GM18520 (cell line): Measurements from ENCODE around the gene PRSS38.
"Not testable (repeated sequence)": the region's sequence is repeated elsewhere in the genome, so short reads cannot be mapped to it uniquely, and the experiment has no call there.

Source experiments
- ATAC-seq: cut with Tn5 transposase; IDR thresholded peaks from one replicate; pipeline ENCODE4 v1.9.1; 2021; ENCODE audit not compliant: unreplicated experiment

Gene PRSS38

DNA sequence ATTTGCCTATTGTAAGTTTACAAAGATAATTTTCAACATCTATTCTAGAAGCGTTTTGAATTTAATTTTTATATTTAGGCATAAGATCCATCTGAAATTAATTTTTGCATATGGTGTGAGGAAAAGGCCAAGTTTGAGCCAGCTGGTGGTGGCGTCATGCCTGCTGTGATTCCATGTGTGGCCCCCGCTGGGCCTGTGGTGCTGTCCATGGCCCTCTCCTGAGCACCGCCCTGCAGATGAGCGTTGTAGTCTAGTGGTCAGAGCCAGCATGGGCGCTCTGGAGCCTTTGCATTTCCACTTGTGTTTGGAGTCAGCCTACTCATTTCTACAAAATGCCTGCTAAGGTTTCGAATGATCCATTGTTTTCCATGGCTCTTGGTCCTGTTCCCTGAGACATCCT, 22.7 kb downstream of the PRSS38 start:
- no peak for ATAC-seq

DNA sequence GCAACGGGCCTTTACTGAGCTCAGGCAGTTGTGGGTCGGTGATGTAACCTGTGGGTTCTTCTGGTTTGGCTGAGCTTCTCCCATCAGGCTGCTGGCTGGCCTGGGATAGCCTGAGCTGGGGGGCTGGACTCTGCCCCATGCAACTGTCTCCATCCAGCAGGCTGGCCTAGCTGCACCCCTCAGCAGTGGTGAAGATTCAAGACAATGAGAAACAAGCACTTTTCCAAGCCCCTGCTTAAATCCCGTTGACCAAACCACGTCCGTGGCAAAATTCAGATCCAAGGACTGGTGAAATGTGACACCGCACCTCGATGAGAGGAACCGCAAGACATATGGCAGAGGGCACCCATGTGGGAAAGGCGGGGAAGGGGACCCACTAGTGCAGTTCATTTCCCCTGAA, 25.6 kb downstream of the PRSS38 start:
- no peak for ATAC-seq

DNA sequence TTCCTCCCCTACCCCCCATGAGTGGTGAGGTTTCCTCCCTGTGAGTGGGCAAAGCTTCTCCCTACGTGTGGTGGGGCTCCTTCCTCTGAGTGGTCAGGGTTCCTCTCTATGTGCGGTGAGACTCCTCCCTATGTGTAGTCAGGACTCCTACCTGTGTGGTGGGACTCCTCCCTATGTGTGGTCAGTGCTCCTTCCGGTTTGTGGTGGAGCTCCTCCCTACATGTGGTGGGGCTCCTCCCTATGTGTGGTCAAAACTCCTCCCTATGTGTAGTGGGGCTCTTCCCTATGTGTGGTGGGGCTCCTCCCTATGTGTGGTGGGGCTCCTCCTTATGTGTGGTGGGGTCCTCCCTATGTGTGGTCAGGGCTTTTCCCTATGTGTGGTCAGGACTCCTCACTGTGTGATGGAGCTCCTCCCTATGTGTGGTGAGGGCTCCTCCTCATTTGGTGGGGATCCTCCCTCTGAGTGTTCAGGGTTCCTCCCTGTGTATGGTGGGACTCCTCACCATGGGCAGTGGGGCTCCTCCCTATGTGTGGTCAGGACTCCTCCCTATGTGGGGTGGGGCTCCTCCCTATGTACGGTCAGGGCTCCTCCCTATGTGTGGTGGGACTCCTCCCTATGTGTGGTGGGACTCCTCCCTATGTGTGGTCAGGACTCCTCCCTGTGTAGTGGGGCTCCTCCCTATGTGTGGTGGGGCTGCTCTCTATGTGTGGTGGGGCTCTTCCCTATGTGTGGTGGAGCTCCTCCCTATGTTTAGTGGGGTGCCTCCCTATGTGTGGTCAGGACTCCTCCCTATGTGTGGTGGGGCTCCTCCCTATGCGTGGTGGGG, 29.1 kb downstream of the PRSS38 start:
- ATAC-seq: no peak

DNA sequence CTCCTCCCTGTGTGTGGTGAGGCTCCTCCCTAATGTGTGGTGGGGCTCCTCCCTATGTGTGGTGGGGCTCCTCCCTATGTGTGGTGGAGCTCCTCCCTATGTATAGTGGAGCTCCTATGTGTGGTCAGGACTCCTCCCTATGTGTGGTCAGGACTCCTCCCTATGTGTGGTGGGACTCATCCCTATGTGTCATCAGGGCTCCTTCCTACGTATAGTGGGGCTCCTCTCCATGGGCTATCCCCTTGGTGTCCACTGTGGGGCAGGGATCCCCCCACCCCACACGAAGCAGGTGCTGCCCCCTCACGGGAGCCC, 29.6 kb downstream of the PRSS38 start:
- ATAC-seq: no peak

DNA sequence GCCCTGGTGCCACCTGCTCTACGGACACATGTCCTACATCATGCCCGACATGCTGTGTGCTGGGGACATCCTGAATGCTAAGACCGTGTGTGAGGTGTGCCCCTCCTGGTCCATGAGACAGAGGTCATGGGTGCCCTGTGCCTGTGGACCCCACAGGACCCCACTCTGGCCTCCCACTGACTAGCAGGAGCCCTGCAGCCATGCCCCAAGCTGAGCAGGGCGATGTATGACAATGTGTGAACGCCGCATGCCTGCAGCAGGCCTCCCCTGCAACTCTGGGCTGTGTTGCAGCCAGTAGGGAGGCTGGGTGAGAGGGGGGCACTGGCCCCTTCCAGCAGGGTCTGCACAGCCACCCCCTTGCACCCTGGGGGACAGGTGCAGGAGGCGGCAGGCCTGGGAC, 30.0 kb downstream of the PRSS38 start:
- no peak for ATAC-seq

DNA sequence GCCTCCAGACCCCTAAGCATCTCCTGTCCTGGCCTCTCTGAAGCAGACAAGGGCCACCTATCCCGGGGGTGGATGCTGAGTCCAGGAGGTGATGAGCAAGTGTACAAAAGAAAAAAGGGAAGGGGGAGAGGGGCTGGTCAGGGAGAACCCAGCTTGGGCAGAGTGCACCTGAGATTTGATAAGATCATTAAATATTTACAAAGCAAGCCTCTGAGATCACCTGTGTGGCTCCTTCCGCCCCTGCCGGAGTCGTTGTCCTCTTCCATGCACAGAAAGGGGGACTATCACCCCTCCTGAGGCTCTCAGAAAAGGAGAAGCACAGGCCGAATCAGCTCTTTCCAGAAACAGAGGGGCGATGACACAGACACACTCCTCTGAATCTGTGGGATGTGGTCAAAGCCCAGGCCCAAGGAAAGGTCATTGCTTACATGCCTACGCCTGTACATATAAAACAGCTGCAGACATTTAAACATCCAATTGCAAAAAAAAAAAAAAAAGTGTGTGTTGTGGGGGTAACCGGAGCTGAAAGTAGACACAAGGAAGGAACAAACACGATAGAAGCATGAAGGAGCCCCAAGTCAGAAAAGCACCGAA, 30.9 kb downstream of the PRSS38 start:
- no peak for ATAC-seq

DNA sequence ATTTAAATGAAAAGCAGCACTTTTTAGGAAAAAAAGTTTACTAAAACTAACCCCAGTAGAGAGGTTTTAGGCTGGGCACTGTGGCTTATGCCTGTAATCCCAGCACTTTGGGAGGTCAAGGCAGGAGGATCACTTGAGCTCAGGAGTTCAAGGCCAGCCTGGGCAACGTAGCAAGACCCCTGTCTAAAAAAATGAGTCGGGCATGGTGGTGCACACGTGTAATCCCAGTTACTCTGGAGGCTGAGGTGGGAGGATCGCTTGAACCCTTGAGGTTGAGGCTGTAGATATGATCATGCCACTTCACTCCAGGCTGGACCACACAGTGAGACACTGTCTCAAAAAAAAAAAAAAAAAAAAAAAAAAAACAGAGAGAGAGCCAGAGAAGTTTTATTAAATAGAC, 31.6 kb downstream of the PRSS38 start:
- not testable (repeated sequence) for ATAC-seq

DNA sequence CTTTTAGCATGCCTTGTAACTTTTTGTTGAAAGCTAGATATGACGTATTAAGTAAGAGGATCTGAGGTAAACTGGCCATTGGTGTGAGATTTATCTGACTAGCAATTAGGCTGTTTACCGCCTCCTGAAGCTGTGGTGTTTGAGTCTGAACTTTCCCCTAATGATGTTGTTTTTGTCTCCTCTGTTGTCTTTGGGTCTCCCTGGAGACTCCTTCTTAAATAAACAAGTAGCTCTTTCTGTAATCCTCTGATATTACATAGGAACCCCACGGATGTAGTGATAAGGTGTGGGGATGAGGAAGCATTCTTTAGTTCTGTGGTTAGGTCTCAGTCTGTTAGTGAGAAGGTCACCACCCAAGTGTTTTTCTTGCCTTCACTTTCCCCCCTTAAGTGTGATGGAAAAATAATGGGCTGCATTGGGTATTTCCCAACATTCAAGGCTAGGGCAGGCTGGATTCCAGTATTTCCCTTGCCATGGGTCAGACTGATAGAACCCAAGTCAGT, 33.0 kb downstream of the PRSS38 start:
- no peak for ATAC-seq

DNA sequence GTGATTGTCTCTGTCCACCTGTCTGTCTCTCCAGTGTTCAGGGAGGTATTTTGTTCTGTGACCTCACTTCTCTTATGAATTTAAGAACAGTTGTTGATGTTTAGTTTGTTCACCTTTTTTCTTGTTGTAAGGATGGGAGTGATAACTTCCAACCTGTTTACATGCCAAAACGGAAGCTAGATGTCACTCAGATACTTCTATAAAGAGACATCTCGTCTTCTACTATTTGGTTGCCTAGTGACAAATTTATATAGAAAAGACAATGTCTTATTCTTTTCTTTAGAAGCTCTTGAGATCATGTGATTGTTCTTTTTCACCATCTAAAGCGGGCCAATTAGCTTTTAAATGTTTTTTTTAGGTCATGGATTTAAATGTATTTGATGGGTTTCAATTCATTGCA, 33.8 kb downstream of the PRSS38 start:
- ATAC-seq: no peak

DNA sequence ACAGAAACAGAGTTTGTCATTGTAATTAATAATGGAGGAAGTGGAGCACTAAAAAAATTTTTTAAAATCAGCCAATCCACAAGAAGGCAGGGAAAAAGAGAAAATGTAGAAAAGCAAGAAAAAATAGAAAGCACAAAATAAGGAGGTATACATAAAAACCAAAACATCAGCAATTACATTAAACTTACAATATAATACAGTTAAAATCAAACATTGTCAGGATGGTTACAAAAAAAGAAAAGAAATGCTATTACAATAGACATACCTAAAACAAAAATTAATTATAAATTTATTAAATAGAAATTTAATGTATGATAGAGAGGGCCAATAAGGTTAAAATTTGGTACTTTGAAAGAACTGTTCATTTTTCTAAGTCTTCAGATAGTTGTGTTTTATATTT, 38.7 kb downstream of the PRSS38 start:
- ATAC-seq: no peak

DNA sequence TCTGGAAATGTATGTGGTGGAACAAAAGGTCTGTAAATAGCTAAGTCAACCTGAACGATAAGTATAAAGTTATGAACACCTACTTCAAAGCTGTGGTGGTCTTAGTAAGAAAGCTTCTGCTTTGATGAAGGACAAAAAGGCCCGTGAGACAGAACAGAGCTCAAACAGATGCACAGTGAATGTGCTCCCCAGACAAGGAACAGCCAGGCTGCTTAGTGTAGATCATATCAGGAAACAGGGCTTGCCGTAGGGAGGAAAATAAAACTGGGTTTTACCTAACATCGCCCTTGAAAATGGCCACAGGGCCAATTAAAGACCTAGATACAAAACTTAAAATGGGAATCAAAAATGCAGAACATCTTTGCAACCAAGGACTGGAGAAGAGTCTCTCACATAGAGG, 40.2 kb downstream of the PRSS38 start:
- ATAC-seq: no peak

DNA sequence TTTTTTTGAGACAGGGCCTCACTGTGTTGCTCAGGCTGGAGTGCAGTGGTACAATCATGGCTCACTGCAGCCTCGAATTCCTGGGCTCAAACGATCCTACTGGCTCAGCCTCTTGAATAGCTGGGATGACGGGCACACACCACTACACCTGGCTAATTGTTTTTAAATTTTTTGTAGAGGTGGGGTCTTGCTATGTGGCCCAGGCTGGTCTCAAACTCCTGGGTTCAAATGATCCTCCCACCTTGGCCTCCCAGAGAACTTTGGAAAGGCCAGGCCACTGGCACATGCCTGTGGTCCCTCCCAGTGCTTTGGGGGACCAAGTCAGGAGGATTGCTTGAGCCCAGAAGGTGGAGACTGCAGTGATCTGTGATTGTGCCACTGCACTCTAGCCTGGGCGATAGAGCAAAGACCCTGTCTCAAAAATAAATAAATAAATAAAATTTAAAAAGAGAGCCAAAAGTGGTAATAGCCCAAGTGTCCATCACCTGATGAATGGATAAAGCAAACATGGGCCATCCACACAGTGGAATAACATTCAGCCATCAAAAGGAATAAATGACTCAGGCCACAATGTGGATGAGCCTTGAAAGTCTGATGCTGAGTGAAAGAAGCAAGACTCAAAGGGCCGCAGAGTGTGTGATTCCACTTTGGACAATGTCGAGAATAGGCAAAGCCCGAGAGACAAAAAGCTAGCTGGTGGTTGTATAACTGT, 40.8 kb downstream of the PRSS38 start:
- ATAC-seq: no peak

DNA sequence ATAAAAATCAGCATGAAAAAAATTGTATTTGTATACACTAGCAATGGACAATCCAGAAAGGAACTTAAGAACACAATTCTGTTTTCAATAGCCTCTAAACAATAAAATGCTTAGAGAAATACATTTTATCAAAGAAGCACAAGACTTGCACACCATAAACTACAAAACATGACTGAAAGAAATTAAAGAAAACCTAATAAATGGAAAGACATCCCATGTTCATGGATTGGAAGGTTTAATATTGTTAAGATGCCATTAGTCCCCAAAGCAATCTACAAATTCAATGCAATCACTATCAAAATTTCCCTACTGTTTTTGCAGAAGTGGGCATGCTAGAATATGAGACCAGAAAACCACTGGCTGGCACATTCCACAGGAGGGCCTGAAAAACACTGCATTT, 49.4 kb downstream of the PRSS38 start:
- no peak for ATAC-seq

DNA sequence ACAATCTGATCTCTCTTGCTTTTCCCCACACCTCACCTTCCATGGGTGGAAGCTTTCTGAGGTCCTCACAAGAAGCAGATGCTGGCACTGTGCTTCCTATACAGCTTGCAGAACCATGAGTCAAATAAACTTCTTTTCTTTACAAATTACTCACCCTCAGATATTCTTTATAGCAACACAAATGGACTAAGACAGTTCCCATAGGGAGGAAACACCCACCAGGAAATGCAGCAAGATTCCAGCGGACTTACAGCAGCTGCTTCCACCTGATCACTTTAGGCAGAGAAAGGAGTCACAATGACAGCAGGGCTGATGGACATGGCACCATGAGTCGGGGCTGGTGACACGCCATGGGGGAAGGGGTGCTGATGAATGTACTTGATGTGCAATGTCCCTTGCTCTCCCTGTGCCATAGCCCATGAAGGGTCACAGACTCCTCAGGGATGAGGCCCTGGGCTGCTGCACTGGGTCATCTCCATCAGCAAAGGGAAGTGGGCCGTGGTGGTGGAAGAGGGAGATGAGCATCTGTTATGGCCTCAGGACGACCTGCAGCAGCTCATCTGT, 53.9 kb downstream of the PRSS38 start:
- ATAC-seq: no peak

DNA sequence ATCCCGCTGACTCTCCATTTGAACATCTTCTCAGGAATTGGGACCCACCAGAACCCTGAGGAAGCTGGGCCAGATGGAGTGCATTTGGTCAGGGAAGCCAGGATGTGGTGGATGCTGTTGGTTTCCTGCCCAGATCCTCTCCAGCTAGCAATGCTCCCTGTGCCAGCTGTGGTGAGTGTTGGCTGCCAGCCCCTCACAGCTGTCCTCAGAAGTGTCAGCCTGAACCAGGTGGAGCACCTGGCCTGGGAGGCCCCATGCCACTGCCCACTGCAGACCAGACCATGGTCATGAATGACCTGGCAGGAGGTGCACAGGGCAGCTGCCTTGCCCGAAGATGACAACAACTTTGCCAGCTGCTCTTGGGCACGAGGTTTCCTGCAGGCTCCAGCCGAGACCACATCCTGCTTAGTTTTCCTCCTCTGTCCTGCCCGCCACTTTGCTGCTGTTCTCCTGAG, 54.4 kb downstream of the PRSS38 start:
- ATAC-seq: no peak

DNA sequence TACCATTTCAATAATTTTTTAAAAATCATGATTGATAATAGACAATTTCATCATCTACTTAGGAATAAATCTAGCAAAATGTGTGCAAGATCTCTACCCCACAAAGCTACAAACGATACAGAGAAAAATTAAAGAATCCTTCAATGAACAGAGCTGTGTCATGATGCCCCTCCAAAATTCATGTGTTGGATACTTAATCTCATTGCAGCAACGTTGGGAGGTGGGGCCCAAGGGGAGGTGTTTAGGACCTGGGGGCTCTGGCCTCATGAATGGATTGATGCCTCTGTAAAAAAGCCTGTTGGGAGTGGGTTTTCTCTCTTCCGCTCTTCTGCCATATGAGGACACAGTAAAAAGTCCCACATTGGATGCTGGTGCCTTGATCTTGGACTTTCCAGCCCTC, 54.9 kb downstream of the PRSS38 start:
- no peak for ATAC-seq

DNA sequence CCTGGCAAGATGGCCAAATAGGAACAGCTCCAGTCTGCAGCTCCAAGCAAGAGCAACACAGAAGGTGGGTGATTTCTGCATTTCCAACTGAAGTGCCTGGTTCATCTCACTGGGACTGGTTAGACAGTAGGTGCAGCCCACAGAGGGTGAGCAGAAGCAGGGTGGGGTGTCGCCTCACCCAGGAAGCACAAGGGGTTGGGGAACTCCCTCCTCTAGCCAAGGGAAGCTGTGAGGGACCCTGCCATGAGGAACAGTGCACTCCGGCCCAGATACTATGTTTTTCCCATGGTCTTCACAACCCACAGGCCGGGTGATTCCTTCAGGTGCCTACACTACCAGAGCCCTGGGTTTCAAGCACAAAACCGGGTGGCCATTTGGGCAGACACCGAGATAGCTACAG, 56.4 kb downstream of the PRSS38 start:
- not testable (repeated sequence) for ATAC-seq

DNA sequence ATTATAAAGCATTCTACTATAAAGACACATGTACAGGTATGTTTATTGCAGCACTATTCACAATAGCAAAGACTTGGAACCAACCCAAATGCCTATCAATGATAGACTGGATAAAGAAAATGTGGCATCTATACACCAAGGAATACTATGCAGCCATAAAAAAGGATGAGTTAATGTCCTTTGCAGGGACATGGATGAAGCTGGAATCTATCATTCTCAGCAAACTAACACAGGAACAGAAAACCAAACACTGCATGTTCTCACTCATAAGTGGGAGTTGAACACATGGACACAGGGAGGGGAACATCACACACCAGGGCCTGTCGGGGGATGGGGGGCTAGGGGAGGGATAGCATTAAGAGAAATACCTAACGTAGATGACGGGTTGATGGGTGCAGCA, 62.3 kb downstream of the PRSS38 start:
- not testable (repeated sequence) for ATAC-seq

DNA sequence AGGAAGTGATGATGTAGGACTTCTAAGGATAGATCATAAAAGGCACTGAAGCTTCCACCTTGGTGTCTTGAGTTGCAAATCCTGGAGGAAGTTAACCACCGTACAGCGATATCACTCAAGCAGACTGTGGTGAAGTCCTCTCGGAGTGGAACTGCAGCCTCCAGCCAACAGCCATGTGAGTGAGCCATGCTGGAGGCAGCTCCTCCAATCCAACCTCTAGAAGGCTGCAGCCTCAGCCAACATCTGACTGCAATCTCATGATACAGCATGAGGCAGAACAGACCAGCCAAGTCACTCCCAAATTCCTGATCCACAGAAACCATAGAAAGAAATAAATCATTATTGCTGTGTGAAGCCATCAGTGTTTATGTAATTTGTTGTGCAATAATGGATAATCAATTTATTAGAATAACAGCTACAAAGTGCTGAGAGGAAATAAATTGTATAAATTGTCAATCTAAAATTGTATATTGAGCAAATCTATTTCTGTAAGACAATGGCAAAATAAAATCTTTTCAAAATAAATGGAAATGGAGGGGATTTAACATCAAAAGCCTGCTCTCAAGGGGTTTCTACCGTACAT, 65.0 kb downstream of the PRSS38 start:
- ATAC-seq: no peak

DNA sequence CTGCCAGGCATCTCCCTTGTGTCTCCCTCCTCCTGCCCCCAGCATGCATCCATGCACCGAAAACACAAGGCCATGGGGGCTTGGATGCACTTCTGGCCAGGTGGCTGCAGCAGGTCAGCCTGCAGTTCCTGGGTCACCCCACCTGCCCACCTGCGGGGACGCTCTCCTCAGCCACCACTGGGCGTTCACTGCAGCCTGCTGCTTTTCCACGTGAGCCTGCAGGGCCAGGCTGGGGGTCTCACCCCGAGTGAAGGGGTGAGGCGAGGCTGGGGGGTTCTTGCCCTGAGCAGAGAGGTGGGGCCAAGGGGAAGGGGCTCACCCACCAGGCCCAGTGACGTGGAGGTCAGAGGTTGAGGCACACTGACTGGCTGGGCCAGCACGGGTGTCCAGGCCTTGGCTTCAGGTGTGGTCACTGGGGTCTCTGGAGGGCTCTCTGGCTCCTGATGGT, 67.6 kb downstream of the PRSS38 start:
- no peak for ATAC-seq

DNA sequence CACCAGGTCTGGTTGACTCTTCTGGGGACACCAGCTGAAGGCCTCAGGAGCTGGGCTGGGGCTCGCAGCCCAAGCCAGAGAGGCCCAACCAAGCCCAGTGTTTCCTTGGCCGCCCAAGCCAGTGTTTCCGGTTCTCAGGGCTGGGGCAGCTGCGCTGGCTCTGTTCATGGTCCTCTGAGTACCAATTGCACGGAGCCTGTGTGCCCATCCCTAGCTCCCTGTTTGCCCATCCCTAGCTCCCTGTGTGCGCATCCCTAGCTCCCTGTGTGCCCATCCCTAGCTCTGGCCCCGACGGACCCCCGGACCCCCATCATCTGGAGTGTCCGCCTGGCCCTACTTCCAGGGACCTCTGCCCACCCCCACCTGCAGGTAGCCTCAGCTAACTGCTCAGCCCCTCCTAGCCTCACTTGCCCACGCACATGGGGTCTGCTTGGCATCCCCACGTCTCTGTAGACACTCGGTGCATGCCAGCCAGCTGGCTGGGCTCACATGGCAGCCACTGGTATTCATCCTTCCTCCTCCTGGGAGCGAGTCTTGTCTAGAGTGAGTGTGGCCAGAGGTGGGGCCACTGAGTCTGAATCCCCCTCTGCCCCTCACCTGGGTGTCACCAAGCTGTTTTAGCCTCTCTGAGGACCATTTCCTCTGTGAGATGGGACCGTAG, 68.3 kb downstream of the PRSS38 start:
- ATAC-seq: no peak
